Stomach (tissue), 9 donors: ENCODE measurements around the gene KIAA1217. TPM values are rescaled to one million over a fixed set of nuclear protein-coding genes. Genes with fewer than 3 reads are reported as not detected.

ENCODE experiments used
- DNase-seq, 2 donors: peaks; one replicate each; pipeline versions ENCODE4 v3.0.0 to v3.0.0-alpha.2; 2013 to 2019
- H3K27ac ChIP-seq, 5 donors: fragments of 200-600 bp in 4 of 5; sonication (generic) in 4 of 5; one replicate each; pipeline ENCODE4 v1.5.1; 2013 to 2019; ENCODE audit warnings: mild to moderate bottlenecking in 1 of 5, moderate library complexity in 1 of 5
- H3K27me3 ChIP-seq, 3 donors: fragments of 200-600 bp; sonication (generic); one replicate each; pipeline ENCODE4 v1.5.1; 2017 to 2019; ENCODE audit warnings: mixed run types in 1 of 3
- H3K36me3 ChIP-seq, 4 donors: fragments of 200-600 bp; sonication (generic); 1 replicate in 3 of 4; 2 replicates in 1 of 4; pipeline ENCODE4 v1.5.1; 2016 to 2019
- H3K4me1 ChIP-seq, 4 donors: fragments of 200-600 bp; sonication (generic); one replicate each; pipeline ENCODE4 v1.5.1; 2016 to 2019
- H3K4me3 ChIP-seq, 4 donors: fragments of 200-600 bp; sonication (generic) in 3 of 4; one replicate each; pipeline ENCODE4 v1.5.1; 2016 to 2019; ENCODE audit warnings: mild to moderate bottlenecking in 1 of 4
- H3K9me3 ChIP-seq, 4 donors: fragments of 200-600 bp; sonication (generic); one replicate each; pipeline ENCODE4 v1.5.1; 2016 to 2019
- CTCF ChIP-seq, 7 experiments: fragments of 450-650 bp in 4 of 7; fragments of 200-600 bp in 3 of 7; sonication (generic) in 3 of 7; IDR thresholded peaks; one replicate each; pipeline ENCODE4 v1.5.1; 2016 to 2019; ENCODE audit warnings: antibody characterized with exemption in 7 of 7, control low read depth in 2 of 7, mild to moderate bottlenecking in 1 of 7
- EP300 ChIP-seq: sonication (generic); formaldehyde crosslinking; IDR thresholded peaks from one replicate; pipeline ENCODE4 v1.6.1; 2017; ENCODE audit warnings: antibody characterized with exemption
- POLR2A ChIP-seq, 4 donors: fragments of 450-650 bp; IDR thresholded peaks; one replicate each; pipeline ENCODE4 v1.6.1; 2016; ENCODE audit warnings: antibody characterized with exemption in 4 of 4, control low read depth in 2 of 4, mild to moderate bottlenecking in 1 of 4, moderate library complexity in 1 of 4
- POLR2AphosphoS5 ChIP-seq, 3 donors: sonication (generic); formaldehyde crosslinking; IDR thresholded peaks; one replicate each; pipeline ENCODE4 v1.6.1; 2016; ENCODE audit warnings: antibody characterized with exemption in 3 of 3
- WGBS, 5 donors: extraction: QIAGEN DNeasy Blood & Tissue Kit in 3 of 5; methylation state at CpG; one replicate each; pipeline versions ENCODE4 v1.1.5 to v1.1.7; 2013 to 2018; 5-methylcytosine and 5-hydroxymethylcytosine counted together
- intact Hi-C: fragments of 100-400 bp; cut with DNase I; formaldehyde crosslinking; loops from one replicate; pipeline ENCODE4 v1.15.1; 2023; ENCODE audit warnings: low total_unique reads
- polyA plus RNA-seq, 3 donors: library from polyadenylated mRNA; stranded (reverse); fragments of 200-250 nt; gene quantifications; one replicate each; pipeline ENCODE4 v1.2.3, GENCODE V29; 2013
- total RNA-seq, 5 donors: library from RNA; depleted of rRNA; stranded (reverse); fragments of >200 nt; gene quantifications; one replicate each; pipeline versions ENCODE4 v1.1.0 to v1.2.3, GENCODE V29; 2014 to 2016
- donor health status: healthy with polysubstance abuse.
- donor health status: Bipolar disorder and iron deficiency.
- donor health status: healthy.

KIAA1217 gene
- total and polyA plus RNA-seq, 8 donors, result 6.2 to 112 (median 24.6) TPM

- Histone ChIP-seq H3K27ac (no peak overlapping the region), H3K4me1 (peaks cover 0 to 10% (median 3%) of the 10 kb centered on the region in 4 donors), H3K9me3 (no peaks in the 10 kb centered on the region), H3K36me3 (no peaks in the 10 kb centered on the region), H3K27me3 (no peaks in the 10 kb centered on the region), H3K4me3 (no peak overlapping the region)
- intact Hi-C loops, result no loop called here
- WGBS, 5 donors, result 72 to 90% (median 85%) methylated on average over 1 of the region's 1 CpG
- TF ChIP-seq POLR2A (IDR thresholded peaks at IDR 0.05), result no peak
- TF ChIP-seq POLR2AphosphoS5 (IDR thresholded peaks at IDR 0.05), result no peak
- TF ChIP-seq EP300, result no peak
- TF ChIP-seq CTCF (IDR thresholded peaks at IDR 0.05), result no peak
- DNase-seq, result no peak
Observed at GRCh38 chr10:24288581-24288980, 79.6 kb downstream of the KIAA1217 start.

- Histone ChIP-seq H3K4me3 (no peak overlapping the region), H3K4me1 (peaks cover 0 to 12% (median 3%) of the 10 kb centered on the region in 4 donors), H3K36me3 (no peaks in the 10 kb centered on the region), H3K27me3 (no peaks in the 10 kb centered on the region), H3K27ac (no peak overlapping the region), H3K9me3 (no peaks in the 10 kb centered on the region)
- no peak for DNase-seq
- TF ChIP-seq EP300, result no peak
- no peak for TF ChIP-seq POLR2A (IDR thresholded peaks at IDR 0.05)
- TF ChIP-seq POLR2AphosphoS5 (IDR thresholded peaks at IDR 0.05), result no peak
- TF ChIP-seq CTCF (IDR thresholded peaks at IDR 0.05), result no peak
- intact Hi-C loops, result no loop called here
- WGBS, 5 donors, result 77 to 97% (median 91%) methylated on average over 3 of the region's 3 CpGs
Observed at GRCh38 chr10:24289235-24289634, 80.3 kb downstream of the KIAA1217 start.

- TF ChIP-seq POLR2AphosphoS5 (IDR thresholded peaks at IDR 0.05) (no peak), CTCF (IDR thresholded peaks at IDR 0.05) (no peak), EP300 (no peak), POLR2A (IDR thresholded peaks at IDR 0.05) (no peak)
- 82 to 90% (median 86%) methylated on average over 11 of the region's 11 CpGs for WGBS, 5 donors
- DNase-seq, result peak in 1 of 2 donors; percentile 9
- H3K9me3 ChIP-seq, result no peaks in the 10 kb centered on the region
- intact Hi-C loops, result no loop called here
- peak overlapping the region in 1 of 5 donors; percentile 9 for H3K27ac ChIP-seq
- no peak overlapping the region for H3K4me3 ChIP-seq
- no peaks in the 10 kb centered on the region for H3K27me3 ChIP-seq
- H3K36me3 ChIP-seq, result no peaks in the 10 kb centered on the region
- H3K4me1 ChIP-seq, result peaks cover 0 to 9% (median 3%) of the 10 kb centered on the region in 4 donors
Observed at GRCh38 chr10:24292304-24293293, 83.7 kb downstream of the KIAA1217 start.

- Histone ChIP-seq H3K27ac (no peak overlapping the region), H3K4me3 (no peak overlapping the region), H3K36me3 (no peaks in the 10 kb centered on the region), H3K9me3 (no peaks in the 10 kb centered on the region), H3K4me1 (no peaks in the 10 kb centered on the region), H3K27me3 (no peaks in the 10 kb centered on the region)
- intact Hi-C loops, result no loop called here
- no peak for DNase-seq
- WGBS, 5 donors, result 86 to 91% (median 90%) methylated on average over 6 of the region's 6 CpGs
- TF ChIP-seq CTCF (IDR thresholded peaks at IDR 0.05), result no peak
- TF ChIP-seq EP300, result no peak
- TF ChIP-seq POLR2A (IDR thresholded peaks at IDR 0.05), result no peak
- no peak for TF ChIP-seq POLR2AphosphoS5 (IDR thresholded peaks at IDR 0.05)
Observed at GRCh38 chr10:24299578-24300260, 90.8 kb downstream of the KIAA1217 start.
